ENCODE results near the gene TRDMT1.

The TRDMT1 gene

DNA sequence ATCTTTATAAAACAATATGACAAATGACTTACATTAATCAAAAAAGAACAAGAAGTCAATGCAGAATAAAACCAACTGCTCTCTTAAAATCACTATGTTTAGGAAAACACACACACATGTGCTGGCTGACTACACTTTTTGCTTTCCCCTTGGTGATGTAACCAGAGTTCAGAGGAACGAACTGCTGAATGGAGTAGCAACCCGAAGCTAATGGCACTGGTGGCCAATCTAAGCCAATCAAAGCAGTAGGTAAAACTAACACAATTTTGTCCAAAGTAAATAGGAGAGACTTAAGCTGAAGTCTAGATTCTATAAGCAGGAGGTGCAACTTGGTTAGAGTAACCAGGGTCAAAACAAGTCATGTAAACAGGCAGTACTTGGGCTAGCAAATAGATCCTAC, 38.6 kb downstream of the TRDMT1 start:
- Histone ChIP-seq H3K4me1 (ENCODE audit: insufficient read depth, low read length) (no peaks in the 10 kb centered on the region), H3K27ac (ENCODE audit: low read depth, low read length) (no peak overlapping the region), H3K9ac (ENCODE audit: low read length) (no peak overlapping the region), H3K27me3 (ENCODE audit: control insufficient read depth in 1 of 2, insufficient read depth in 2 of 2, low read length in 2 of 2) (no peaks in the 10 kb centered on the region), H3K36me3 (ENCODE audit: insufficient read depth, low read length) (no peaks in the 10 kb centered on the region), H3K9me3 (ENCODE audit: low read length) (no peaks in the 10 kb centered on the region), H3K4me3 (ENCODE audit: low read depth in 1 of 2, low read length in 2 of 2) (no peak overlapping the region)

DNA sequence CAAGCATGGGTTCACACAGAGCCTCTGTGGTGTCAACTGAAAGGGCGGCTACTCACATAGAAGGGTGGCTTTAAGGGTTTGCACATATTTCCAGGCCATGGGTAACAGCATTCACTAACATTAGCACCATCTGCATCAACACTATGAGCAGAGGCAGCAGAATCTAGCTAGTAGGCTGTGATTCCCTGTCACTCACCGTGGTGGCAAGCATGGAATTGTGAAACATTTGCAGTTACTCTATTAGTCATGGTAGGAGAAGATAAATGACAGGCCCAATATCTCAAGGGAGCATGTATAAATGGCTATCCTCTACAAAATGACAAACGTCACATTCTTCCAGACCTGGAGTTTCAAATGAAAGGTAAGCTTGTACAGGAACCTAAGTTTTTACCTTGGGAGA, 39.7 kb downstream of the TRDMT1 start:
- Histone ChIP-seq H3K27me3 (ENCODE audit: control insufficient read depth in 1 of 2, insufficient read depth in 2 of 2, low read length in 2 of 2) (no peaks in the 10 kb centered on the region), H3K9me3 (ENCODE audit: low read length) (no peaks in the 10 kb centered on the region), H3K4me1 (ENCODE audit: insufficient read depth, low read length) (no peaks in the 10 kb centered on the region), H3K9ac (ENCODE audit: low read length) (no peak overlapping the region), H3K27ac (ENCODE audit: low read depth, low read length) (no peak overlapping the region), H3K36me3 (ENCODE audit: insufficient read depth, low read length) (no peaks in the 10 kb centered on the region), H3K4me3 (ENCODE audit: low read depth in 1 of 2, low read length in 2 of 2) (no peak overlapping the region)

DNA sequence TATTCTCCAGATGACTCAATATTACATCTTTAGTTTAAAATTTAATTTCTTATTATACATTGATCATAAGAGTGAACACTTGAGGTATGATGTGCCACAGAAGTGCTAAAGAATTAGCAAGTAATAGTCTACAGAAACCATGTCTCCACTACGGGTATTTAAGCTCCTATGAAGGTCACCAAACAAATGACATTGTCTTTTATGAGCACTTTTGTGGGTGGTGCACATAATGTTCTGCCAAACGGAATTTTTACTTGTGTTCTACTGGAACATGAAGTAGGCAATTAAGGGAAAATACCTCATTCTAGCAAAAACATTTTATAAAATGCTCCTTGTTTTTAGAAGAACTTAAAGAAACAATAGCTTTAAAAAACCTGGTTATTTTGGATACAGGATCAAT, 44.4 kb downstream of the TRDMT1 start:
- H3K27me3 ChIP-seq (ENCODE audit: control insufficient read depth in 1 of 2, insufficient read depth in 2 of 2, low read length in 2 of 2): no peaks in the 10 kb centered on the region
- no peaks in the 10 kb centered on the region for H3K9me3 ChIP-seq (ENCODE audit: low read length)
- H3K27ac ChIP-seq (ENCODE audit: low read depth, low read length): no peak overlapping the region
- no peak overlapping the region for H3K4me3 ChIP-seq (ENCODE audit: low read depth in 1 of 2, low read length in 2 of 2)
- no peak overlapping the region for H3K9ac ChIP-seq (ENCODE audit: low read length)
- no peaks in the 10 kb centered on the region for H3K4me1 ChIP-seq (ENCODE audit: insufficient read depth, low read length)
- H3K36me3 ChIP-seq (ENCODE audit: insufficient read depth, low read length): no peaks in the 10 kb centered on the region

DNA sequence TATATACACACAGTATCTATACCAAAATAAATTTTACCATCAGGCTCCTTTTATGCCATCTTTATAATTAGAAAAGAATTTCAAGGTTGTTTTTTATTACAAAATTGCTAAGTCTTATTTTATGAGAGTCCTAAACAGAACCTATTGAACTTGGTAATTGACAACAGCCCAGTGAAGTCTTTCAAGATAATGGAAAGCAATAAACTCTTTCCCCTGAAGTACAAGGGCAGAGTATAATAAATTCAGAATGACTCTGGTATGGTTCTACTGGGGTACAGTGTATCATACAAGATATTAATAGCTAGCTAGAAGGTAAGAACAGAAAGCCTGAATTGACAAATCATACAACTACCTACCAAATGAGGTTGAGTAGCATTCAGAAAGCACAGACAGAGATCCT, 45.6 kb downstream of the TRDMT1 start:
- H3K9ac ChIP-seq (ENCODE audit: low read length): no peak overlapping the region
- no peaks in the 10 kb centered on the region for H3K36me3 ChIP-seq (ENCODE audit: insufficient read depth, low read length)
- H3K9me3 ChIP-seq (ENCODE audit: low read length): no peaks in the 10 kb centered on the region
- H3K4me1 ChIP-seq (ENCODE audit: insufficient read depth, low read length): no peaks in the 10 kb centered on the region
- H3K27me3 ChIP-seq (ENCODE audit: control insufficient read depth in 1 of 2, insufficient read depth in 2 of 2, low read length in 2 of 2): no peaks in the 10 kb centered on the region
- H3K4me3 ChIP-seq (ENCODE audit: low read depth in 1 of 2, low read length in 2 of 2): no peak overlapping the region
- no peak overlapping the region for H3K27ac ChIP-seq (ENCODE audit: low read depth, low read length)

DNA sequence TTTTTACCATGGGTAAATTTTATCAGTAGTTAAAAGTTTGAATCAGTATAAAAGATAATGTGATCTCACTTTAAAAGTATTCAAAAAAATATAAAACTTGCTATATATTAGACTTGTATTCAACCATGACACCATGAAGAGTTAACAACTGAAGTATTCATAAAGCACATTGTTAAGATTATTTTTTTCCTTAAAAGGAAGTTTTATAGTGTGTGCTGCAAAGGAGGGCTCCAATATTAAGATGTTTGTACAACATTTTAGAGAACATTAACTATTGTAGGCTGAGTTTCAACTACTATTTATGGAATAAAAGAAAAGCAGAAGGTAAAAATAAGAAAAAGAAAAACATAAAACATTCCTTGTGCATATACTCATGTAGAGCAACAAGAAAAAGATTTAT, 47.4 kb downstream of the TRDMT1 start:
- no peaks in the 10 kb centered on the region for H3K27me3 ChIP-seq (ENCODE audit: control insufficient read depth in 1 of 2, insufficient read depth in 2 of 2, low read length in 2 of 2)
- no peak overlapping the region for H3K9ac ChIP-seq (ENCODE audit: low read length)
- H3K27ac ChIP-seq (ENCODE audit: low read depth, low read length): no peak overlapping the region
- H3K4me1 ChIP-seq (ENCODE audit: insufficient read depth, low read length): no peaks in the 10 kb centered on the region
- H3K36me3 ChIP-seq (ENCODE audit: insufficient read depth, low read length): no peaks in the 10 kb centered on the region
- no peaks in the 10 kb centered on the region for H3K9me3 ChIP-seq (ENCODE audit: low read length)
- H3K4me3 ChIP-seq (ENCODE audit: low read depth in 1 of 2, low read length in 2 of 2): no peak overlapping the region

DNA sequence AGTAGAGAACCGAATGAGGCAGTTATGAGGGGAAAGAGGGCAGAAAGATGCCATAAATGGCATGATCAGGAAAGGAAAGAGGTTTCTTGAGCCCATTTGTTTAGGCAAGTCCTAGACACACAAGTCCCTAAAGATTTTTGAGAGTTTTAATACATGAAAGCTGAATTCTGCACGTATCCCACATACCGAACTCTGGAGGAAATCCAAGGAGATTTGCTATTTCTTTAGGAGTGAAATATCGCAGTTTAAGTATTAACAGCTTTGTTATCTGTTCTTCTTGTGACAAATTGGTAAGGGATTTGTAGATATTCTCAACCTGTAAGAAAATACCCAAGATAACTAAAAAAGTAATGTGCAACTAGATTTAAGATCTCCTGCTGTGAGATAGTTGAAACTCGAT, 48.2 kb downstream of the TRDMT1 start:
- no peak overlapping the region for H3K27ac ChIP-seq (ENCODE audit: low read depth, low read length)

DNA sequence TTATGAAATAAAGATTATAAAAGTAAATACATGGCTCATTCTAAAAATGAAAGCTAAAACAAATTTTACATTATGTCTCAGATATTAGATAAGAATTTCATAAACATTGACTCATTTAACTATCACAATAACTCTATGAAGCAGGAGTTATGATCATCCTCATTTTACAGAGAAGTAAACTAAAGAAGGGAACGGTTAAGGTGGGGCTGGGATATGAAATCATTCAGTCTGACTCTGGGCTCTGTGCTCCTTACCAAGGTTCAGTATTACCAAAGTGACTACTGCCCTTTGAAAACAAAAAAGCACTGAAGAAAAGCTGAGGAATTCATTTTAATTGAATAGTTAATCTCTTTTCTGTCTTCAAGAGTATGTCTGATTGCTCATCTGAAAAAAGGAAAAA, 49.8 kb downstream of the TRDMT1 start:
- H3K9me3 ChIP-seq (ENCODE audit: low read length): no peaks in the 10 kb centered on the region
- H3K36me3 ChIP-seq (ENCODE audit: insufficient read depth, low read length): no peaks in the 10 kb centered on the region

More for the DNA sequence above, 48.2 kb downstream of the TRDMT1 start:
- H3K27me3 ChIP-seq (ENCODE audit: control insufficient read depth in 1 of 2, insufficient read depth in 2 of 2, low read length in 2 of 2): no peaks in the 10 kb centered on the region
- no peaks in the 10 kb centered on the region for H3K9me3 ChIP-seq (ENCODE audit: low read length)
- H3K4me1 ChIP-seq (ENCODE audit: insufficient read depth, low read length): no peaks in the 10 kb centered on the region
- no peak overlapping the region for H3K4me3 ChIP-seq (ENCODE audit: low read depth in 1 of 2, low read length in 2 of 2)
- H3K36me3 ChIP-seq (ENCODE audit: insufficient read depth, low read length): no peaks in the 10 kb centered on the region
- H3K9ac ChIP-seq (ENCODE audit: low read length): no peak overlapping the region

DNA sequence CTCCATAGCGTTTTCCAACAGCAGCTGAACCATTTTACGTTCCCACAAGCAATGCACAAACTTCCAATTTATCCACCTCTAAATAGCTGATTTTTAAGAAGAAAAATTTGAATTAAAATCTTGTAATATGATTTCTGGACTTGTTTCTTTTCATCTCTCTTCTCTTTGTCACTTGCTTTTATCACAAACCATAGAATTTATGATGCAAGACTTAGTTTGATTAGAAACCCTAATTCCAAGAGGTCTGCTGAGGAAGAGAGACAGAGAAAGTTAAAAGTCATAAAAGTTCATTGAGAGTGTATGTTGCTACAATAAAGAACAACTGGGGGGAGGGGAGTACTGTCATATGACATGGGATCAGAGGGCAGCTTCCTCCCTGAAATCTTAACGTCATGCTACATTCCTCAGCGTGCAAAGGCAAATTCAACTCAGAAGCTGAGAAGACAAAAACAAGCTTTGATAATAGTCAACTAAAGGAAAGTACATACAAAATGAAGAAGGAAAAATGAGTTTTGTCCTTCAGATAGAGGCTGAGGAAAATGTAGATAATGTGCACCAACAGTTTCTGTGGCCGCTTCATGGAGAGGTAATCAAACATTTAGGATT, 53.5 kb downstream of the TRDMT1 start:
- Histone ChIP-seq H3K9ac (ENCODE audit: low read length) (no peak overlapping the region), H3K4me3 (ENCODE audit: low read depth in 1 of 2, low read length in 2 of 2) (no peak overlapping the region), H3K27me3 (ENCODE audit: control insufficient read depth in 1 of 2, insufficient read depth in 2 of 2, low read length in 2 of 2) (no peaks in the 10 kb centered on the region), H3K9me3 (ENCODE audit: low read length) (no peaks in the 10 kb centered on the region), H3K36me3 (ENCODE audit: insufficient read depth, low read length) (no peaks in the 10 kb centered on the region), H3K4me1 (ENCODE audit: insufficient read depth, low read length) (no peaks in the 10 kb centered on the region), H3K27ac (ENCODE audit: low read depth, low read length) (no peak overlapping the region)

More for the DNA sequence above, 49.8 kb downstream of the TRDMT1 start:
- Histone ChIP-seq H3K27ac (ENCODE audit: low read depth, low read length) (no peak overlapping the region), H3K4me1 (ENCODE audit: insufficient read depth, low read length) (no peaks in the 10 kb centered on the region), H3K4me3 (ENCODE audit: low read depth in 1 of 2, low read length in 2 of 2) (no peak overlapping the region), H3K9ac (ENCODE audit: low read length) (no peak overlapping the region), H3K27me3 (ENCODE audit: control insufficient read depth in 1 of 2, insufficient read depth in 2 of 2, low read length in 2 of 2) (no peaks in the 10 kb centered on the region)

DNA sequence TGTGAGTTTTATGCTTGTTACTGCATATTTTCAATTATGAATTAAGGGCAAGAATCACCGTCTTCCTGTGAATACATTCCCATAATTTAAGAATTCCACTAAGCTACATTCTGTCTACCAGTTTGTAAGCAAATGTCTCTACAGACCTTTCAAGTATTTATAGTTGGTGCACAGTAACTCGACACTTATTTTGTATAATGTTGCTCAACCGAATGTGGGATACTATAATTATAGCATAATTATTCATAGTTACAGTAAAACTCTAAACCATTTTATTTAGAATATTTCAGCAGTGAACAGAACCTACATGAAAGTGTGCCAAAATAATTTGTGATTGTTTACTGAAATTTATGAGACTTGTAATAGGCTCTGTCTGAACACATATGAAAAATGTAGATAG, 54.6 kb downstream of the TRDMT1 start:
- no peak overlapping the region for H3K9ac ChIP-seq (ENCODE audit: low read length)
- H3K4me3 ChIP-seq (ENCODE audit: low read depth in 1 of 2, low read length in 2 of 2): no peak overlapping the region
- no peaks in the 10 kb centered on the region for H3K27me3 ChIP-seq (ENCODE audit: control insufficient read depth in 1 of 2, insufficient read depth in 2 of 2, low read length in 2 of 2)
- no peak overlapping the region for H3K27ac ChIP-seq (ENCODE audit: low read depth, low read length)
- no peaks in the 10 kb centered on the region for H3K4me1 ChIP-seq (ENCODE audit: insufficient read depth, low read length)
- H3K9me3 ChIP-seq (ENCODE audit: low read length): no peaks in the 10 kb centered on the region
- no peaks in the 10 kb centered on the region for H3K36me3 ChIP-seq (ENCODE audit: insufficient read depth, low read length)

DNA sequence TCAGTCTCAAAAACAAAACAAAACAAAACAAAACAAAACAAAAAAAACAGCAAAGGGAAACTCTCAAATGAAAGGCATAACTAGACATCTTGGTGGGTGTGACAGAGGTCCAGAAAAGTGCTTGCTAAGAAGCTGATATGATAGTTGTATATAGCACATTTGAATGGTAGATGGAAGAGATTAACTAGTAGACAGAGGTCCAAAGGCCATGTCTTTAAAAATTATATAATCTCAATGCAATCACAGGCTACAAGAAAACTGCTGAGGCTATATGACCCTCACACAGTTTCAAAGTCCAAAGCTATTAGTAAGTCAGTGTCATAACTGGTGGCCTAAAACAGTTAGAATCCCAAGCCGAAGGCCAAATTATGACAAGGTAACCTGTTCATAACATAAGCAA, 56.2 kb downstream of the TRDMT1 start:
- Histone ChIP-seq H3K4me3 (ENCODE audit: low read depth in 1 of 2, low read length in 2 of 2) (no peak overlapping the region), H3K36me3 (ENCODE audit: insufficient read depth, low read length) (no peaks in the 10 kb centered on the region), H3K27ac (ENCODE audit: low read depth, low read length) (no peak overlapping the region), H3K9me3 (ENCODE audit: low read length) (no peaks in the 10 kb centered on the region), H3K9ac (ENCODE audit: low read length) (no peak overlapping the region), H3K27me3 (ENCODE audit: control insufficient read depth in 1 of 2, insufficient read depth in 2 of 2, low read length in 2 of 2) (no peaks in the 10 kb centered on the region), H3K4me1 (ENCODE audit: insufficient read depth, low read length) (no peaks in the 10 kb centered on the region)

DNA sequence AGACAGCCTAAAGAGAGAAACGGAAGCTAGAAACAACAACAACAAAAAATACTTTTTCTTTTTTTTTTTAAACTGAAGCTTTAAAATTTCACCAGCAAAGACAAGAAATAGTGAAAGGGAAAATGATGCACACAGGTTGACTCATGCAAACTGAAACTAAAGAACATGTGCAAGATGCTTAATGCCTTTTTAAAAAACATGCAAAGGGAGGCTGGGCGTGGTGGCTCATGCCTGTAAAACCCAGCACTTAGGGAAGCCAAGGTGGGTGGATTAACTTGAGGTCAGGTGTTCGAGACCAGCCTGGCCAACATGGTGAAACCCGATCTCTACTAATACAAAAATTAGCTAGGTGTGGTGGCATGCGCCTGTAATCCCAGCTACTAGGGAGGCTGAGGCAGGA, 56.7 kb downstream of the TRDMT1 start:
- no peaks in the 10 kb centered on the region for H3K4me1 ChIP-seq (ENCODE audit: insufficient read depth, low read length)
- H3K36me3 ChIP-seq (ENCODE audit: insufficient read depth, low read length): no peaks in the 10 kb centered on the region
- no peaks in the 10 kb centered on the region for H3K27me3 ChIP-seq (ENCODE audit: control insufficient read depth in 1 of 2, insufficient read depth in 2 of 2, low read length in 2 of 2)
- no peak overlapping the region for H3K4me3 ChIP-seq (ENCODE audit: low read depth in 1 of 2, low read length in 2 of 2)
- H3K9ac ChIP-seq (ENCODE audit: low read length): no peak overlapping the region
- H3K9me3 ChIP-seq (ENCODE audit: low read length): no peaks in the 10 kb centered on the region
- no peak overlapping the region for H3K27ac ChIP-seq (ENCODE audit: low read depth, low read length)

DNA sequence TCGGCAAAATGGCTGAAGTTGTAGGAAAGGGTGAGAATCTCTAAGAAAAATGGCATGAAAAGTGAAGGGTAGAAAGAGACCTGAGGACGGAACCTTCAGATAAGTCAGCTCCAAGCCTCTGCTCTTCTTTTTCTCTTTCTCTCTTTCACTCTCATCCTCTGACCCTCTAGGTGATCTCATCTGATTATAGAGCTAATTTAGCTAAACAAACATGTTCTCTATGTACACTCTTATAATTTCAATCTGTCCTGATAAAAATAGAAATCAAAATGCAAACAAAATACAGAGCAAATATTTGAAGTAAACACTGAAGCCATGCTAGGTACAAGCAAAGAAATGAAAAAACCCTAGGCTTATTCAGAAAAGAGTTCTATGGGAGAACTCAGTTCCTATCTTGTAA, 57.4 kb downstream of the TRDMT1 start:
- no peak overlapping the region for H3K9ac ChIP-seq (ENCODE audit: low read length)
- no peaks in the 10 kb centered on the region for H3K9me3 ChIP-seq (ENCODE audit: low read length)
- no peaks in the 10 kb centered on the region for H3K27me3 ChIP-seq (ENCODE audit: control insufficient read depth in 1 of 2, insufficient read depth in 2 of 2, low read length in 2 of 2)
- no peaks in the 10 kb centered on the region for H3K4me1 ChIP-seq (ENCODE audit: insufficient read depth, low read length)
- no peak overlapping the region for H3K27ac ChIP-seq (ENCODE audit: low read depth, low read length)
- no peaks in the 10 kb centered on the region for H3K36me3 ChIP-seq (ENCODE audit: insufficient read depth, low read length)
- no peak overlapping the region for H3K4me3 ChIP-seq (ENCODE audit: low read depth in 1 of 2, low read length in 2 of 2)
